Tibial artery (tissue), 4 donors: ENCODE data around the gene UCN3.

Experiments
- DNase-seq, 2 donors: peaks; one replicate each; pipeline ENCODE4 v3.0.0-alpha.2; 2019
- H3K27ac ChIP-seq, 2 donors: fragments of 200-600 bp; sonication (generic) in 1 of 2; 1 replicate in 1 of 2; 2 replicates in 1 of 2; pipeline ENCODE4 v1.5.1; 2018 to 2019; ENCODE audit warnings: mild to moderate bottlenecking in 1 of 2
- H3K27me3 ChIP-seq, 2 donors: fragments of 200-600 bp; sonication (generic) in 1 of 2; one replicate each; pipeline versions ENCODE4 v1.5.1 to v1.6.0; 2016 to 2019
- H3K36me3 ChIP-seq, 3 donors: fragments of 200-600 bp; sonication (generic) in 2 of 3; one replicate each; pipeline ENCODE4 v1.5.1; 2016 to 2019; ENCODE audit warnings: mild to moderate bottlenecking in 2 of 3
- H3K4me1 ChIP-seq, 4 donors: fragments of 200-600 bp; sonication (generic) in 2 of 4; 1 replicate in 3 of 4; 2 replicates in 1 of 4; pipeline ENCODE4 v1.5.1; 2016 to 2019
- H3K4me3 ChIP-seq, 2 donors: fragments of 200-600 bp; sonication (generic) in 1 of 2; 1 replicate in 1 of 2; 2 replicates in 1 of 2; pipeline ENCODE4 v1.5.1; 2018 to 2019; ENCODE audit warnings: mild to moderate bottlenecking in 2 of 2
- H3K9me3 ChIP-seq, 3 donors: fragments of 200-600 bp; sonication (generic) in 1 of 3; one replicate each; pipeline ENCODE4 v1.5.1; 2016 to 2019
- CTCF ChIP-seq, 2 experiments: fragments of 200-600 bp in 1 of 2; fragments of 450-650 bp in 1 of 2; IDR thresholded peaks; one replicate each; pipeline ENCODE4 v1.5.1; 2017 to 2019; ENCODE audit warnings: antibody characterized with exemption in 2 of 2, mild to moderate bottlenecking in 1 of 2, moderate library complexity in 1 of 2
- intact Hi-C: fragments of 100-400 bp; cut with DNase I; formaldehyde crosslinking; loops from one replicate; pipeline ENCODE4 v1.15.0; 2023; ENCODE audit warnings: low total_unique reads

The UCN3 gene

GRCh38 chr10:5364890-5365338 lies at the start of gene UCN3:
Gene UCN3, plus strand, starts transcription at chr10:5364966. Its CDS starts 8,755 bp downstream, at chr10:5373721.
- peaks cover 0 to 7% (median 3%) of the 10 kb centered on the region in 4 donors for H3K4me1 ChIP-seq
- intact Hi-C loops = no loop called here
- H3K36me3 ChIP-seq = no peaks in the 10 kb centered on the region
- H3K27me3 ChIP-seq = peaks cover 0 to 9% of the 10 kb centered on the region in 2 donors
- no peak within 1 kb of the TSS for H3K27ac ChIP-seq
- DNase-seq = no peak
- H3K9me3 ChIP-seq = no peaks in the 10 kb centered on the region
- no peak within 1 kb of the TSS for H3K4me3 ChIP-seq
- no peak for TF ChIP-seq CTCF (IDR thresholded peaks at IDR 0.05)

- no peak overlapping the region for H3K27ac ChIP-seq
- no peaks in the 10 kb centered on the region for H3K36me3 ChIP-seq
- DNase-seq = no peak
- no peaks in the 10 kb centered on the region for H3K9me3 ChIP-seq
- no peaks in the 10 kb centered on the region for H3K4me1 ChIP-seq
- intact Hi-C loops = no loop called here
- TF ChIP-seq CTCF (IDR thresholded peaks at IDR 0.05) = no peak
- H3K27me3 ChIP-seq = no peaks in the 10 kb centered on the region
- no peak overlapping the region for H3K4me3 ChIP-seq
These were observed 47.1 kb upstream of the UCN3 start for GRCh38 chr10:5317547-5318107.

GRCh38 chr10:5318148-5318547 lies 46.6 kb upstream of the UCN3 start:
- Histone ChIP-seq H3K36me3 (no peaks in the 10 kb centered on the region), H3K9me3 (no peaks in the 10 kb centered on the region), H3K27ac (no peak overlapping the region), H3K27me3 (no peaks in the 10 kb centered on the region), H3K4me3 (no peak overlapping the region), H3K4me1 (no peaks in the 10 kb centered on the region)
- DNase-seq = no peak
- intact Hi-C loops = no loop called here
- no peak for TF ChIP-seq CTCF (IDR thresholded peaks at IDR 0.05)

- DNase-seq = no peak
- TF ChIP-seq CTCF (IDR thresholded peaks at IDR 0.05) = no peak
- Histone ChIP-seq H3K4me1 (no peaks in the 10 kb centered on the region), H3K27ac (no peak overlapping the region), H3K36me3 (no peaks in the 10 kb centered on the region), H3K9me3 (no peaks in the 10 kb centered on the region), H3K27me3 (no peaks in the 10 kb centered on the region), H3K4me3 (no peak overlapping the region)
- intact Hi-C loops = no loop called here
These were observed 44.9 kb upstream of the UCN3 start for GRCh38 chr10:5319863-5320262.

GRCh38 chr10:5321273-5321672 lies 43.5 kb upstream of the UCN3 start:
- no peak for TF ChIP-seq CTCF (IDR thresholded peaks at IDR 0.05)
- Histone ChIP-seq H3K9me3 (no peaks in the 10 kb centered on the region), H3K4me3 (no peak overlapping the region), H3K27me3 (no peaks in the 10 kb centered on the region), H3K36me3 (no peaks in the 10 kb centered on the region), H3K4me1 (no peaks in the 10 kb centered on the region), H3K27ac (no peak overlapping the region)
- intact Hi-C loops = no loop called here
- no peak for DNase-seq

GRCh38 chr10:5323446-5323845 lies 41.3 kb upstream of the UCN3 start:
- Histone ChIP-seq H3K4me1 (no peaks in the 10 kb centered on the region), H3K36me3 (no peaks in the 10 kb centered on the region), H3K27ac (no peak overlapping the region), H3K4me3 (no peak overlapping the region), H3K27me3 (peaks cover 0 to 6% of the 10 kb centered on the region in 2 donors), H3K9me3 (no peaks in the 10 kb centered on the region)
- DNase-seq = no peak
- intact Hi-C loops = no loop called here
- TF ChIP-seq CTCF (IDR thresholded peaks at IDR 0.05) = no peak
